H1 (cell line): ENCODE results near the gene LINC00632. TPM values are rescaled to one million over a fixed set of nuclear protein-coding genes. Genes with fewer than 3 reads are reported as not detected.

Experiments used
- CTCF ChIA-PET: fragments of 300-600 bp; sonication (Branson Sonifier 250); formaldehyde crosslinking; loops from one replicate; lab custom pipeline; 2021; ENCODE audit not compliant: partially characterized antibody; lab: Charles Lee
- POLR2A ChIA-PET: fragments of 300-600 bp; sonication (Branson Sonifier 250); formaldehyde crosslinking; loops from one replicate; lab custom pipeline; 2021; ENCODE audit warnings: inconsistent platforms; ENCODE audit not compliant: partially characterized antibody; lab: Charles Lee
- DNase-seq, 2 experiments: peaks; one replicate each; pipeline versions ENCODE4 v3.0.0 to v3.0.0-alpha.2; 2010 to 2022; ENCODE audit warnings: low spot score in 2 of 2, low read depth in 1 of 2, mixed read lengths in 1 of 2
- FAIRE-seq: peaks from 2 replicates; lab custom pipeline; 2011; peaks lifted over from hg19 to GRCh38; lab: Jason Lieb, UNC
- H2AFZ ChIP-seq: 2 replicates; pipeline ENCODE4 v1.8.1; 2012; ENCODE audit warnings: low read length, inconsistent platforms
- H2AK5ac ChIP-seq: 2 replicates; pipeline ENCODE4 v1.6.1; 2013; ENCODE audit warnings: low read depth, low read length
- H2BK120ac ChIP-seq: replicated peaks from 2 replicates; pipeline ENCODE3; 2013; ENCODE audit warnings: low read depth, low read length, inconsistent platforms
- H2BK12ac ChIP-seq: 2 replicates; pipeline ENCODE4 v1.6.1; 2013; ENCODE audit warnings: low read depth, low read length
- H2BK15ac ChIP-seq: 2 replicates; pipeline ENCODE4 v1.6.1; 2013; ENCODE audit warnings: low read length
- H2BK20ac ChIP-seq: 2 replicates; pipeline ENCODE4 v1.6.1; 2013; ENCODE audit warnings: low read length
- H2BK5ac ChIP-seq: 2 replicates; pipeline ENCODE4 v1.6.1; 2013; ENCODE audit warnings: low read depth, low read length
- H3K14ac ChIP-seq: 2 replicates; pipeline ENCODE4 v1.6.1; 2013; ENCODE audit warnings: inconsistent platforms; ENCODE audit not compliant: insufficient read length
- H3K18ac ChIP-seq: 2 replicates; pipeline ENCODE4 v1.6.1; 2013; ENCODE audit warnings: low read length; ENCODE audit errors: extremely low read depth
- H3K23ac ChIP-seq: 2 replicates; pipeline ENCODE4 v1.6.1; 2013; ENCODE audit warnings: inconsistent platforms; ENCODE audit not compliant: insufficient read length
- H3K23me2 ChIP-seq: 2 replicates; pipeline ENCODE4 v1.6.1; 2013; ENCODE audit warnings: low read depth, low read length
- H3K27ac ChIP-seq: 2 replicates; pipeline ENCODE4 v1.6.1; 2011; ENCODE audit warnings: low read depth, low read length, inconsistent platforms
- H3K27me3 ChIP-seq, 4 experiments: replicated peaks in 1 of 4; 1 replicate in 1 of 4; 2 replicates in 3 of 4; pipeline versions ENCODE4 v1.6.1 to v1.8.1; 2011 to 2013; ENCODE audit warnings: low read length in 3 of 4, mild to moderate bottlenecking in 3 of 4, inconsistent platforms in 2 of 4, mixed read lengths in 2 of 4, moderate library complexity in 1 of 4; ENCODE audit not compliant: control insufficient read depth in 3 of 4, insufficient read depth in 3 of 4; ENCODE audit errors: extremely low read depth in 1 of 4
- H3K36me3 ChIP-seq, 4 experiments: 2 replicates each; pipeline versions ENCODE4 v1.6.1 to v1.8.1; 2011 to 2013; ENCODE audit warnings: mild to moderate bottlenecking in 4 of 4, low read length in 3 of 4, moderate library complexity in 2 of 4, control low read depth in 1 of 4, inconsistent platforms in 1 of 4; ENCODE audit not compliant: insufficient read depth in 4 of 4, control insufficient read depth in 2 of 4
- H3K4ac ChIP-seq: replicated peaks from 2 replicates; pipeline ENCODE3; 2013; ENCODE audit warnings: low read length, low read depth, mixed read lengths, inconsistent platforms; ENCODE audit not compliant: insufficient read length
- H3K4me1 ChIP-seq, 4 experiments: replicated peaks in 1 of 4; 1 replicate in 1 of 4; 2 replicates in 3 of 4; pipeline versions ENCODE4 v1.6.1 to v1.8.1; 2011 to 2013; ENCODE audit warnings: low read length in 3 of 4, inconsistent platforms in 2 of 4, mixed read lengths in 1 of 4; ENCODE audit not compliant: insufficient read depth in 4 of 4, control insufficient read depth in 3 of 4
- H3K4me2 ChIP-seq, 2 experiments: 2 replicates each; pipeline versions ENCODE4 v1.6.1 to v1.8.1; 2011 to 2013; ENCODE audit warnings: low read depth in 2 of 2, low read length in 2 of 2, control low read depth in 1 of 2, inconsistent platforms in 1 of 2, mild to moderate bottlenecking in 1 of 2; ENCODE audit not compliant: insufficient read depth in 1 of 2
- H3K4me3 ChIP-seq, 4 experiments: fragments of 200-600, 300-600 bp in 1 of 4; sonication (generic), shearing (Covaris generic), sonication (Bioruptor Twin) in 1 of 4; 2 replicates each; pipeline versions ENCODE4 v1.5.1 to v1.8.1; 2011 to 2016; ENCODE audit warnings: low read length in 4 of 4, low read depth in 3 of 4, control low read depth in 2 of 4, inconsistent platforms in 2 of 4, mild to moderate bottlenecking in 2 of 4, mixed read lengths in 1 of 4, moderate library complexity in 1 of 4; ENCODE audit not compliant: insufficient read depth in 2 of 4; ENCODE audit errors: extremely low read depth in 1 of 4
- H3K56ac ChIP-seq: replicated peaks from 2 replicates; pipeline ENCODE3; 2013; ENCODE audit warnings: low read depth, mild to moderate bottlenecking, mixed read lengths, low read length, inconsistent platforms; ENCODE audit not compliant: insufficient read length
- H3K79me1 ChIP-seq: 2 replicates; pipeline ENCODE4 v1.6.1; 2013; ENCODE audit warnings: low read depth, low read length, control low read depth
- H3K79me2 ChIP-seq, 2 experiments: 2 replicates each; pipeline versions ENCODE4 v1.6.1 to v1.8.1; 2012 to 2013; ENCODE audit warnings: low read length in 2 of 2, mild to moderate bottlenecking in 2 of 2, inconsistent platforms in 1 of 2; ENCODE audit not compliant: insufficient read depth in 2 of 2, control insufficient read depth in 1 of 2
- H3K9ac ChIP-seq, 4 experiments: replicated peaks in 1 of 4; 1 replicate in 1 of 4; 2 replicates in 3 of 4; pipeline versions ENCODE4 v1.6.1 to v1.8.1; 2011 to 2013; ENCODE audit warnings: low read depth in 3 of 4, low read length in 3 of 4, control low read depth in 2 of 4, mild to moderate bottlenecking in 2 of 4, moderate library complexity in 2 of 4, inconsistent platforms in 1 of 4; ENCODE audit errors: extremely low read depth in 1 of 4
- H3K9me3 ChIP-seq, 2 experiments: 2 replicates each; pipeline versions ENCODE4 v1.6.1 to v1.8.1; 2012 to 2013; ENCODE audit warnings: mild to moderate bottlenecking in 2 of 2, moderate library complexity in 2 of 2, control low read depth in 1 of 2, inconsistent platforms in 1 of 2, low read depth in 1 of 2, low read length in 1 of 2, mixed read lengths in 1 of 2; ENCODE audit not compliant: insufficient read depth in 2 of 2
- H4K20me1 ChIP-seq, 2 experiments: replicated peaks in 1 of 2; 2 replicates each; pipeline versions ENCODE3 to v1.8.1; 2011 to 2013; ENCODE audit warnings: inconsistent platforms in 2 of 2, low read length in 2 of 2, mild to moderate bottlenecking in 1 of 2; ENCODE audit not compliant: insufficient read depth in 2 of 2, control insufficient read depth in 1 of 2
- H4K5ac ChIP-seq: 2 replicates; pipeline ENCODE4 v1.6.1; 2013; ENCODE audit warnings: low read length, low read depth, mixed read lengths, inconsistent platforms; ENCODE audit not compliant: insufficient read length
- H4K8ac ChIP-seq: 2 replicates; pipeline ENCODE4 v1.8.0; 2013; ENCODE audit warnings: mild to moderate bottlenecking, moderate library complexity, low read length, inconsistent platforms; ENCODE audit not compliant: insufficient read depth; ENCODE audit errors: extremely low read depth
- H4K91ac ChIP-seq: replicated peaks from 2 replicates; pipeline ENCODE3; 2013; ENCODE audit warnings: low read length, mixed read lengths, inconsistent platforms; ENCODE audit not compliant: insufficient read length
- KDM1A ChIP-seq: fragments of 200-600, 300-600 bp; sonication (generic); IDR thresholded peaks from 2 replicates; pipeline ENCODE4 v1.7.1; 2016; ENCODE audit warnings: mild to moderate bottlenecking, low read length, borderline replicate concordance
- RFX5 ChIP-seq: IDR thresholded peaks from 2 replicates; pipeline ENCODE4 v1.6.1; 2011; ENCODE audit warnings: low read depth, low read length, improper control_type of control experiment, borderline replicate concordance
- RXRA ChIP-seq: IDR thresholded peaks from 2 replicates; pipeline ENCODE4 v1.6.1; 2011; ENCODE audit warnings: low read depth, mild to moderate bottlenecking, low read length, moderate library complexity; ENCODE audit not compliant: insufficient read depth
- WGBS, 2 experiments: shearing (Covaris generic) in 1 of 2; methylation state at CpG; one replicate each; pipeline versions ENCODE4 v1.1.6 to v1.1.7; 2013 to 2015; ENCODE audit warnings: low lambda C conversion rate in 2 of 2, mixed read lengths in 2 of 2, inconsistent platforms in 1 of 2, low coverage in 1 of 2, missing lambda C conversion rate in 1 of 2; ENCODE audit not compliant: insufficient replicate concordance in 2 of 2, insufficient coverage in 1 of 2, insufficient read length in 1 of 2; ENCODE audit errors: extremely low coverage in 1 of 2, missing lambda C conversion rate in 1 of 2; 5-methylcytosine and 5-hydroxymethylcytosine counted together
- polyA plus RNA-seq, 7 experiments: library from polyadenylated mRNA; depleted of rRNA in 3 of 7; stranded (reverse) in 5 of 7; unstranded in 2 of 7; fragments of >200 nt in 5 of 7; fragments of 200-250 nt in 2 of 7; gene quantifications; 1 replicate in 5 of 7; 2 replicates in 1 of 7; 4 replicates in 1 of 7; pipeline versions ENCODE4 v1.2.1 to v1.2.3, GENCODE V29; 2011 to 2013; ENCODE audit warnings: missing spikeins in 2 of 7, mixed read lengths in 2 of 7
- total RNA-seq: library from RNA; stranded (reverse); fragmentation: NEBNext Ultra II Directional; extraction: Animal tissue kit (Norgen Biotek cat#: 25700); gene quantifications from 2 replicates; pipeline ENCODE4 v1.2.1, GENCODE V29; 2021

Gene LINC00632
- total and polyA plus RNA-seq, 2 of the 8 experiments (the other 6 are each of a cell fraction or from before 2014, with no cell fraction given), result 24.5 to 85.1 TPM

GRCh38 chrX:140713174-140713539 is 3.6 kb downstream of the LINC00632 start:
- Histone ChIP-seq H3K56ac (no peak overlapping the region), H4K5ac (no peak overlapping the region), H2BK15ac (no peak overlapping the region), H3K23me2 (no peaks in the 10 kb centered on the region), H3K14ac (no peak overlapping the region), H3K4me1 (no peaks in the 10 kb centered on the region), H3K79me1 (no peaks in the 10 kb centered on the region), H2BK5ac (no peak overlapping the region), H3K36me3 (no peaks in the 10 kb centered on the region), H4K91ac (no peak overlapping the region), H3K79me2 (no peaks in the 10 kb centered on the region), H4K8ac (no peak overlapping the region), H3K4me2 (no peak overlapping the region), H2BK20ac (no peak overlapping the region), H4K20me1 (no peaks in the 10 kb centered on the region), H3K9me3 (no peaks in the 10 kb centered on the region), H3K23ac (no peak overlapping the region), H2BK120ac (no peak overlapping the region), H3K18ac (no peak overlapping the region), H3K27me3 (no peaks in the 10 kb centered on the region; a peak in 1 of 7 replicates), H2AK5ac (no peak overlapping the region; the same call in 1 of the 2 replicates), H3K4me3 (no peak overlapping the region), H3K27ac (no peak overlapping the region), H3K4ac (no peak overlapping the region), H2AFZ (no peak overlapping the region), H3K9ac (no peak overlapping the region), H2BK12ac (peak overlapping the region; percentile 84; the same call in 1 of the 2 replicates)
- DNase-seq (no peak), FAIRE-seq (no peak)
- no peak for TF ChIP-seq RXRA
- no peak for TF ChIP-seq RFX5
- TF ChIP-seq KDM1A, result no peak
- ChIA-PET POLR2A (interaction anchor here (0.6 to 1.6 kb wide), 2 partner anchors 52 to 793 kb away, joined by 3 to 4 read pairs; no protein-coding TSS in a partner anchor), CTCF (no interaction called here)
- WGBS, 2 experiments, result 88% methylated on average over 6 of the region's 6 CpGs; no CpG with 5 or more reads in 1 of the 2 experiments
